Tibial artery (tissue), 4 donors: ENCODE measurements around the gene OR6C70.
"Not testable (repeated sequence)": the region's sequence is repeated elsewhere in the genome, so short reads cannot be mapped to it uniquely, and the experiment has no call there.

ENCODE experiments used
- DNase-seq, 2 donors: peaks; one replicate each; pipeline ENCODE4 v3.0.0-alpha.2; 2019
- H3K27ac ChIP-seq, 2 donors: fragments of 200-600 bp; sonication (generic) in 1 of 2; 1 replicate in 1 of 2; 2 replicates in 1 of 2; pipeline ENCODE4 v1.5.1; 2018 to 2019; ENCODE audit warnings: mild to moderate bottlenecking in 1 of 2
- H3K27me3 ChIP-seq, 2 donors: fragments of 200-600 bp; sonication (generic) in 1 of 2; one replicate each; pipeline versions ENCODE4 v1.5.1 to v1.6.0; 2016 to 2019
- H3K36me3 ChIP-seq, 3 donors: fragments of 200-600 bp; sonication (generic) in 2 of 3; one replicate each; pipeline ENCODE4 v1.5.1; 2016 to 2019; ENCODE audit warnings: mild to moderate bottlenecking in 2 of 3
- H3K4me1 ChIP-seq, 4 donors: fragments of 200-600 bp; sonication (generic) in 2 of 4; 1 replicate in 3 of 4; 2 replicates in 1 of 4; pipeline ENCODE4 v1.5.1; 2016 to 2019
- H3K4me3 ChIP-seq, 2 donors: fragments of 200-600 bp; sonication (generic) in 1 of 2; 1 replicate in 1 of 2; 2 replicates in 1 of 2; pipeline ENCODE4 v1.5.1; 2018 to 2019; ENCODE audit warnings: mild to moderate bottlenecking in 2 of 2
- H3K9me3 ChIP-seq, 3 donors: fragments of 200-600 bp; sonication (generic) in 1 of 3; one replicate each; pipeline ENCODE4 v1.5.1; 2016 to 2019
- intact Hi-C: fragments of 100-400 bp; cut with DNase I; formaldehyde crosslinking; loops from one replicate; pipeline ENCODE4 v1.15.0; 2023; ENCODE audit warnings: low total_unique reads
- TF ChIP-seq, protein P1 (sequence below), 2 experiments: fragments of 200-600 bp in 1 of 2; fragments of 450-650 bp in 1 of 2; IDR thresholded peaks; one replicate each; pipeline ENCODE4 v1.5.1; 2017 to 2019; ENCODE audit warnings: antibody characterized with exemption in 2 of 2, mild to moderate bottlenecking in 1 of 2, moderate library complexity in 1 of 2

OR6C70 gene

GRCh38 chr12:55467836-55468235, 2.1 kb downstream of the OR6C70 start:
- TF ChIP-seq, protein P1, sequence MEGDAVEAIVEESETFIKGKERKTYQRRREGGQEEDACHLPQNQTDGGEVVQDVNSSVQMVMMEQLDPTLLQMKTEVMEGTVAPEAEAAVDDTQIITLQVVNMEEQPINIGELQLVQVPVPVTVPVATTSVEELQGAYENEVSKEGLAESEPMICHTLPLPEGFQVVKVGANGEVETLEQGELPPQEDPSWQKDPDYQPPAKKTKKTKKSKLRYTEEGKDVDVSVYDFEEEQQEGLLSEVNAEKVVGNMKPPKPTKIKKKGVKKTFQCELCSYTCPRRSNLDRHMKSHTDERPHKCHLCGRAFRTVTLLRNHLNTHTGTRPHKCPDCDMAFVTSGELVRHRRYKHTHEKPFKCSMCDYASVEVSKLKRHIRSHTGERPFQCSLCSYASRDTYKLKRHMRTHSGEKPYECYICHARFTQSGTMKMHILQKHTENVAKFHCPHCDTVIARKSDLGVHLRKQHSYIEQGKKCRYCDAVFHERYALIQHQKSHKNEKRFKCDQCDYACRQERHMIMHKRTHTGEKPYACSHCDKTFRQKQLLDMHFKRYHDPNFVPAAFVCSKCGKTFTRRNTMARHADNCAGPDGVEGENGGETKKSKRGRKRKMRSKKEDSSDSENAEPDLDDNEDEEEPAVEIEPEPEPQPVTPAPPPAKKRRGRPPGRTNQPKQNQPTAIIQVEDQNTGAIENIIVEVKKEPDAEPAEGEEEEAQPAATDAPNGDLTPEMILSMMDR (IDR thresholded peaks at IDR 0.05), result no peak
- no peaks in the 10 kb centered on the region for H3K27me3 ChIP-seq
- intact Hi-C loops, result no loop called here
- no peaks in the 10 kb centered on the region for H3K36me3 ChIP-seq
- no peak for DNase-seq
- no peaks in the 10 kb centered on the region for H3K4me1 ChIP-seq
- H3K9me3 ChIP-seq, result no peaks in the 10 kb centered on the region
- no peak overlapping the region for H3K4me3 ChIP-seq
- H3K27ac ChIP-seq, result no peak overlapping the region

DNA sequence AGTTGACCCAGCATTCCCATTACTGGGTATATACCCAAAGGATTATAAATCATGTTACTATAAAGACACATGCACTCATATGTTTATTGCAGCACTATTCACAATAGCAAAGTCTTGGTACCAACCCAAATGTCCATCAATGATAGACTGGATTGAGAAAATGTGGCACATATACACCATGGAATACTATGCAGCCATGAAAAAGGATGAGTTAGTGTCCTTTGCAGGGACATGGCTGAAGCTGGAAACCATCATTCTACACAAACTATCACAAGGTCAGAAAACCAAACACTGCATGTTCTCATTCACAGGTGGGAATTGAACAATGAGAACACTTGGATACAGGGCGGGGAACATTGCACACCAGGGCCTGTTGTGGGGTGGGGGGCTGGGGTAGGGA, 5.0 kb downstream of the OR6C70 start:
- H3K27ac ChIP-seq, H3K9me3 ChIP-seq, intact Hi-C loops, DNase-seq, H3K27me3 ChIP-seq, H3K36me3 ChIP-seq, H3K4me3 ChIP-seq, H3K4me1 ChIP-seq: not testable (repeated sequence)

- TF ChIP-seq, protein P1 (IDR thresholded peaks at IDR 0.05), result no peak
- H3K36me3 ChIP-seq, result no peaks in the 10 kb centered on the region
- no peak for DNase-seq
- H3K4me3 ChIP-seq, result no peak overlapping the region
- H3K9me3 ChIP-seq, result no peaks in the 10 kb centered on the region
- intact Hi-C loops, result no loop called here
- H3K27ac ChIP-seq, result no peak overlapping the region
- no peaks in the 10 kb centered on the region for H3K4me1 ChIP-seq
- no peaks in the 10 kb centered on the region for H3K27me3 ChIP-seq
Observed at GRCh38 chr12:55448825-55449224, 21.1 kb downstream of the OR6C70 start.

- H3K4me1 ChIP-seq, result no peaks in the 10 kb centered on the region
- DNase-seq, result no peak
- H3K27ac ChIP-seq, result no peak overlapping the region
- no peaks in the 10 kb centered on the region for H3K27me3 ChIP-seq
- TF ChIP-seq, protein P1 (IDR thresholded peaks at IDR 0.05), result no peak
- H3K36me3 ChIP-seq, result no peaks in the 10 kb centered on the region
- peaks cover 0 to 3% (median 0%) of the 10 kb centered on the region in 3 donors for H3K9me3 ChIP-seq
- intact Hi-C loops, result no loop called here
- H3K4me3 ChIP-seq, result no peak overlapping the region
Observed at GRCh38 chr12:55446326-55446725, 23.6 kb downstream of the OR6C70 start.

DNA sequence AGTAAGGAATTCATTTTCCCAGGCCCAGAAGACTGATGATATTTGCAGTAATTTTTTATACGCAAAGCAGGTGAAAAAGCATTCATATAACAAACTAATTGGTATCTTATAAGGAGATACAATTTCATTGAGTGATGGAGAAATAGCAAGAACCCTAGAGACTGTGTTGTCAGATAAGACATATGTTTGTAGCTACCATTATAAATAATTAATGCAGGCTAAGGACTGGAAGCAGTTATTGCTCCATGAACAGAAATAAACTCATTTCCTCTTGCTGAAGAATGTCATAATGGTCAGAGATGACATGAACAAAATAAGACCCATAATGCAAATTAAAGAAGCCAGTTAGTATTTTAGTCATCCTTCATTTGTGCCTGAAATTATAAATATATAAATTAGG, 24.6 kb downstream of the OR6C70 start:
- no peaks in the 10 kb centered on the region for H3K27me3 ChIP-seq
- H3K9me3 ChIP-seq, result peaks cover 0 to 4% (median 0%) of the 10 kb centered on the region in 3 donors
- no peak overlapping the region for H3K27ac ChIP-seq
- TF ChIP-seq, protein P1 (IDR thresholded peaks at IDR 0.05), result no peak
- no peak for DNase-seq
- H3K36me3 ChIP-seq, result no peaks in the 10 kb centered on the region
- no peak overlapping the region for H3K4me3 ChIP-seq
- intact Hi-C loops, result no loop called here
- no peaks in the 10 kb centered on the region for H3K4me1 ChIP-seq

- Histone ChIP-seq H3K27ac (no peak within 1 kb of the TSS), H3K4me3 (no peak within 1 kb of the TSS), H3K36me3 (no peaks in the 10 kb centered on the region), H3K9me3 (peaks cover 0 to 4% (median 0%) of the 10 kb centered on the region in 3 donors), H3K27me3 (no peaks in the 10 kb centered on the region), H3K4me1 (no peaks in the 10 kb centered on the region)
- TF ChIP-seq, protein P1 (IDR thresholded peaks at IDR 0.05), result no peak
- no peak for DNase-seq
- intact Hi-C loops, result no loop called here
Observed at GRCh38 chr12:55443776-55444175, 26.2 kb downstream of the OR6C70 start, which contains the start of gene OR6C2. OR6C2 (plus strand) TSS chr12:55444076; CDS start chr12:55452214, 8,138 bp downstream.

DNA sequence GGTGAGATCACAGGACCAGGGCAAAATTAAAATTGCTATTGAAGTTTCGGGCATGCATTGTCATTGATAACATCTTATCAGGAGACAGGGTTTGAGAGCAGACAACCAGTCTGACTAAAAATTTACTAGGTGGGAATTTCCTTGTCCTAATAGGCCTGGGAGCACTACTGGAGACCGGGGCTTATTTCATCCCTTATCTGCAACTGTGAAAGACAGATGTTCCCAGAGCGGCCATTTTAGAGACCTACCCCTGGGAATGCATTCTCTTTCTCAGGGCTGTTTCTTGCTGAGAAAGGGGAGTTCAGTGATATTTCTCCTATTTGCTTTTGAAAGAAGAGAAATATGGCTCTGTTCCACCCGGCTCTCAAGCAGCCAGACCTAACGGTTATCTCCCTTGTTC, 28.7 kb downstream of the OR6C70 start:
- H3K9me3 ChIP-seq, DNase-seq, H3K36me3 ChIP-seq, H3K27me3 ChIP-seq, intact Hi-C loops, H3K4me3 ChIP-seq, H3K27ac ChIP-seq, H3K4me1 ChIP-seq: not testable (repeated sequence)
